NCI-H2227 treated with DMSO at 0.1 percent for 48 hours (cell line): Measurements from ENCODE around the gene CDC42BPA.
"Not testable (repeated sequence)": the region's sequence is repeated elsewhere in the genome, so short reads cannot be mapped to it uniquely, and the experiment has no call there.

Experiments
- DNase-seq: peaks from one replicate; lab custom pipeline; 2025; lab: John Stamatoyannopoulos, UW

Gene CDC42BPA

DNA sequence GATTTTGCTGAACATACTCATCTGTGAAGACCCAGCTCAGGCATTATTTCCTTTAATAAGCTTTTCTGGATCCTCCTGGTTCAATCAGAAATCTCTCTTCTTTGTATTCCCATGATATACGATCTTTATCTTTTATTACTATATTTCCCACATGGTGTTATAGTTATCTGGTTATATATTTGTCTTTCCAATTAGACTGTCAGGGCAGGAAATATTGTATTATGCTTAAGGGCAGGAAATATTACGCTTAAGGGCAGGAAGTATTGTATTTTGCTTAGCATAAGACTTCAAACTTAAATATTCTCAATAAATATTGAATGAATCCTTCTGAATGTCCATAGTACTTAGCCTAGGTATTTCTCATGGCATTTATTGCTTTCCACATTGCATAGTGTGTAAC lies 256.0 kb downstream of the CDC42BPA start:
- DNase-seq = no peak

DNA sequence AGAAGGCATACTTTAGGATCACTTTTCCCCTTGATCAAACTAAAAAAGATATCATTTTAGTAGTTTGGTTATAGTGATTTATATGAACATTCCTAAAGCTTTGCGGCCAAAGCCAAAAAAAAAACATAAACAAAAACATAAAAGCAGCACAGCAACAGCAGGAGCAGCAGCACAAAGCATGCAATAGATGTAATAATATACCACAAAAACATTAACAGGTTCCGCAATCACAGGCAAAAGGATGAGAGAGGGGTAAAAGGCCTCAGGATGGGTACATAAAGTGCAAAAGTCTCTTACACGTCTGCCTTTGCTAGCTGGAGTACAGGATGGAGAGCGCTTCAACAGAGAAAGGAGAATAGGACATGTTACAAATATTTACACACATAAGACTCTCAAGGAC lies 259.2 kb downstream of the CDC42BPA start:
- DNase-seq = no peak

DNA sequence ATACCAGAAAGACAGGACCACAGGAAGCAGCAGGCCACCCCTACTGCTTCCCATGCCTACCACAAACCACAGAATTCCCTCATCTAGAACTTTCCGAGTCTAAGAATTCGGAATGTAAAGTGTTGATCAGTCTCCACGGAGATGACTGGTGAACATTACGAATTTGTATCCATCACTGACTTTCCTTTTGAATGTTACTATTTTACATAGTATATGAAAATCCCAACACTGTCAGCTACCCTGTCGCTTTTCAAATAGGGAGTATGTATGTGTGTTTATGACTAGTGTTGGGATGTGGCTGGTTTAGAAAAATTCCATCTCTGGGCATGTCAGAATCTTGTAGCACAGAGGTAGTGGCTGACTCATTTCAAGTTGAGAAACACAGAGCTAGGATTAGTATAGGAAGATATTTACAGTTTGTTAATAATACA lies 260.0 kb downstream of the CDC42BPA start:
- no peak for DNase-seq

DNA sequence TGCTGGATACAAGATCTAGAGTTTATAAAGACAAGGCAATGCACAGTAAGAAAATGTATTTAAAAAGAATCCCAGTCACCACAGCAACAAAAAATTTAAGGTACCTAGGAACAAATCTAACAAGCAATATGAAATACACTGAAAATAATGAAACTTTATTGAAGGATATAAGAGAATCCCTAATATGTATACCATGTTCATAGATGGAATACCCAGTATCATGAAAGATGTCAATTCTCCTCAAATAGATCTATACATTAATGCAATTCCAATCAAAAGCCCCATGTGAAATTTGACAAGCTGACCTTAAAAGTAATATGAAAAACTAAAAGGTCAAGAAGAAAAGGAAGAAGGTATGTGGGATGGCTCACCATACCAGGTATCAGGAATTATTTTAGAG lies 269.0 kb downstream of the CDC42BPA start:
- DNase-seq = no peak

DNA sequence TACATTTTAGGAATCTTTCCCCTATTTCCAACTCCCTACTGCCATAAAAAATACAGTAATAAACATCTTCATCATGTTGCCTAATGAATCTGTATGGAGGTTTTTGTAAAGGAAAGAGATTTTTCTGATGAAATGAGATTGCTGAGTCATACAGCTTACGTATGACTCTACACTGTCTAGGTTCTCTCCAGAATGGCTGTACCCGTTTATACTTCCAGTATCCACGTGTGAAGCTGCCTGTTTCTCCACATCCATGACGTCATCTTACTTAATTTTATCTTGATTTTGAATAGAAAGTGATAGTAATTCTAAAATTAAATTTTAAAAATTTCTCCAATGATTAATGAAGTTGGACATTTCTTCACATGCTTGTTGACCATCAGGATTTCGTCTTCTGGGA lies 274.5 kb downstream of the CDC42BPA start:
- no peak for DNase-seq

DNA sequence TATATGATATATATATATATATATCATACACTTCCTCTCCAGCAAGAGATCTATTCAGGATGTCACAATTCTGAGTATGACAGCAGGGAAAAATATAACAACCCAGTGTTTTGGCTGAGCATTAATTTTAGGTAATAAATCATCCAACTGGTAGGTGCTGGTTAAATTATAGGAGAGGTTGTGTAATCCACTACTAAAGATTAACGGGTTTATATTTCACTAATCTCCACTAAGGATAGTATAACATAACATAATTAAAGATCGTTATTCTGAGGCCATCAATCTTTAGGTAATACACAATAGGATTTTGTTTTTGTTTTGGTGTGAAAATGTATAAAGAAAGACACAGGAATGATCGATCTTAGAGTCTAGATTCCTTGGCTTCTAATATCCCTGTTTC lies 276.0 kb downstream of the CDC42BPA start:
- DNase-seq = no peak

DNA sequence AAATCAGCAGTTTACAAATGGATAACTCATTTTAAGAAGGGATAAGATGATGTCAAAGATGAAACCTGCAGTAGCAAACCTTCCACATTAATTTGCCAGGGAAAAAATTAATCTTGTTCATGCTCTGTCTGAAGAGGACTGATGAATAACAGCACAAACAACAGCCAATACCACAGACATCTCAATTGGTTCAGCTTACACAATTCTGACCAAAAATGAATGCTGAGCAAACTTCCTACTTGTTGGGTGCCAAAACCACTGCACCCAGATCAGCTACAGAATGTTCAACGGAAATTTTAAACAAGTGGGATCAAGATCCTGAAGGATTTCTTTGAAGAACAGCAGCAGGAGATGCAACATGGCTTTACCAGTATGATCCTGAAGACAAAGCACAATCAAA lies 279.9 kb downstream of the CDC42BPA start:
- DNase-seq = no peak

DNA sequence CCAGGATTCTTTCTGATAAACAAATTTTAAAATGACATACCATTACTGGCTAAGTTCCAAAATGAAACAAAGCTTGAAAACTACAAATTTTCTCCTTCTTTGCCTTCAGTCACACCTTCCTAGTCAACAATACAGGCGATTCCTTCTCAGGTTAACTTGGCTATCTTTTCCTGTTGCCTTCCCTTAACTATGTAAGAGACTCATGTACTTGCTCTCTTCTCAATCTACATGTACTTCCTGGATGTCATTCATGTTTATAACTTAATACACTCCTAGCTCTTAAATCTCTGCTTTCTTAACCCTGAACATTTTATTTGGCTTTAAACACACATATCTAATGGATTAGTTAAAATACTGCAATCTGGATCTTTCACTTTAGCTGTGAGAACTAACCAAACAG lies 281.2 kb downstream of the CDC42BPA start:
- no peak for DNase-seq

DNA sequence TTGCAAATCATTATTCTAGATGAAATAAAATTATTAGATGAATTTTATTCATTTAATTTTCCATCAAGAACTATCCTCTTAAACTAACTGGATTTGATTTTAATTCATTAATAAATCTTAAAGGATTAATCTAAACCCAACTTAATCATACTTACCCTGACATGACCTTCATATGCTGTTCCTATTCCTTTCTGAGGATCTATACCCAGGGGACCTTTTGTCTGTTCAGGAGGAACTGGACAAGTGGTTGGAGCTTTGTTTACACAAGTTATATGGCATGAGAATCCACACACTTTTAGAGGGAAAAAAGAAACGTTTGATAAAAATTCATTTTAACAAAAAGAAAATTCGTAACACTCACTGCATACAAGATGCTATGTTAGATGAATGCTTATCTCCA lies 283.0 kb downstream of the CDC42BPA start:
- no peak for DNase-seq

DNA sequence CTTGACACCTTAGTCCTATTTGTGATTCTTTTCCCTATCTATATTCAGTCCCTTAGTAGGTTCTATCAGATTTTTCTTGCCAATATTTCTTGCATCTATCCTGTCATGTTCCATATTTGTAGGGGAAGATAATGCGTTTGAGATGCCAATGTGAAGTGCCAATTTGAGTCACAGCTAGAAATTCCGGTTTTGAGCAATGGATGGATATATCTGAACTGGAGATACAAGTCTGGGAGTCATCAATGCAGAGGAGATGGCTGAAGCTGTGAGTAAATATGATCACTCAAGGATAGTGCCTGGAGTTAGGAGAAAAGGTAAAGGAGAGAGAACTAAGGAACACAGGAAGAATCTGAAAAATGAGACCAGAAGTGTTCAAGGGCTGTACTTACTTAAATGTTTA lies 284.4 kb downstream of the CDC42BPA start:
- no peak for DNase-seq

DNA sequence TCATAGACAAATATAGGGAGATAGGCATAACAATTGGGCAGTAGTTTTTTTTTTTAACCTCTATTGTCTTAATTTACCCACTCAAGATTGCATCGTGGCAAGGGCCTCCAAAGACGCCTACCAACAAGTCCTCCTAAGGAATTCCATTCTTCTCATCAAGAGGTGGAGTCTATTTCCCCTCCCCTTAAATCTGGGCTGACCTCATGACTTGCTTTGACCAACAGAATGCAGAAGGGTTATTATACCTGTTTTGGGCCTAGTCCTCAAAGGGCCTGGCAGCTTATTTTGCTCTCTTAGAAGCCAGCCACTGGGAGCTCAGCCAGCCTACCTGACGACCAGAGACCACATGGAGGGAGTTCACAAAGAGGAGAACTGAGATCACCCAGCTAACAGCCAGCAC lies 285.9 kb downstream of the CDC42BPA start:
- no peak for DNase-seq

DNA sequence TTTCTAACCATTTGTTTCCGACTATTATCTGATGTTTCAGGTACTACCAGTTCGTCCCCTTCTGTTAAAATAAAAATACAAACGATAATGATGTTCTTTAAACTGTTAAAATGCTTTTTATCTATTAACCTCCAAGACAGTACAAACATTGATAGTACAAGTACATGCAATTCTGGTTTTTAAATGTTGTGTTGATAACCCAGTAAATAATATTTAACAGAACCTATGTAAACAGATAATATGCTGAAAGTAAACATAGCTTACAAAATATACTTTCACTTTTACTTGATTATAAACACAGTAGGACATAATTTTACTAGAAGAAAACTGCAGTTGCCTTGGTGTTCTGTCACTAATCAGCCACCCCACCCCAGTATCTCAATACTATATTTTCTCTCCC lies 301.3 kb downstream of the CDC42BPA start:
- no peak for DNase-seq

DNA sequence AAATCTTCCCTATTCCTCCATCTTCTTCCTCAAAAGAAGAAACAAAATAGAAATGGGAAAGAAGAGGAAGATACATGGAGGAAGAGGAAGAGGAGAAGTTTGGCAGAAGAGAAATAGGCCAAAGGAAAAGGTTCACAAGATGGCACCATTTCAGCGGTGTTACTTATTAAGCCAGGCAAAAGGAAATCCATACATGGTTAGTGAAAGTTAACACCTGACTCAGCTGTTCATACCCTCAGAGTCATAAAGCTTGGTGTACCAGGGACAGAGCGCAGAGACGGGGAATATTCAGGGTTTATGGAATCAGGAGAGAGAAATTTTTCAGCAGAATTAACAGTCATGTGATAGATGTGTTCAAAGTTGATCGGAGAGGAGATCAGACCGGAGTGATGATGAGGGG lies 307.6 kb downstream of the CDC42BPA start:
- DNase-seq = no peak

DNA sequence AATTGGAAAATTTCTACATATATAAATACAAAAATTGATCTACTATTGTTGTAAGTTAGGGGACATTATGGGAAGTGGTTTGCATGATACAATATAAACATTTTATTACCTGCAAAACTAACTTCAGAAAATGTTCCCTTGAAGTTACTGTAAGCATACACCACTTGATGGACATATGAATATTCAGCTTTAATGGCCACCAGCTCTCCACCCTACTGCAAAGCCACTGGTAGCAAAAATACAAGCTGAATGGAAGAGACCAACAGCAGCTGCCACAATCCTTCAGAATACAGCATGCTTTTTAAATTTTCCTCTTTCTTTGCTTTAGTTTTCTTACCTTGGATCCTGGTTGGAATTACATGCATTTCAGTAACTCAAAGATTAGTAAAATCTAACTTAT lies 308.4 kb downstream of the CDC42BPA start:
- DNase-seq = no peak

DNA sequence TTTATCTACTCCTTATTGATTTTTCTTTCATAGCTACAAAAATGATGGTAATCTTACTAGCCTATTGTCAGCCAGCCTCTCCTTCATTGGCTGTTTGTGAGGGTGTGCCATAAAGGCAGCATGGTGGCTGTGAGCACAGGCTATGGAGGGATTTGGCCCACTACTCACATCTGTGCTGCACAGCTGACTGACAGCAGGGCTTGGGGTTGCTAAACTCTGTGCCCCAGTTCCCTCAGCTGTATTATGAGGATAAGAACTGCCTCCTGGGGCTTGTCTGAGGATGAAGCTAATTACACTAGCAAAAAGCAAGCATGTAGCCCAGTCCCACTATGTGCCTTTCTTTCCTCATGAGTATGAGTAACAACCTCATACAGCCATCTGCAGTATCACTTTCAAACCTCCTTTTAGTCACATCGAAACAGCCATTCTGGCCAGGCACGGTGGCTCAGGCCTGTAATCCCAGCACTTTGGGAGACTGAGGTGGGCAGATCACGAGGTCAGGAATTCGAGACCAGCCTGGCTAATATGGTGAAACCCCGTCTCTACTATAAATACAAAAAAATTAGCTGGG lies 312.0 kb downstream of the CDC42BPA start:
- no peak for DNase-seq

DNA sequence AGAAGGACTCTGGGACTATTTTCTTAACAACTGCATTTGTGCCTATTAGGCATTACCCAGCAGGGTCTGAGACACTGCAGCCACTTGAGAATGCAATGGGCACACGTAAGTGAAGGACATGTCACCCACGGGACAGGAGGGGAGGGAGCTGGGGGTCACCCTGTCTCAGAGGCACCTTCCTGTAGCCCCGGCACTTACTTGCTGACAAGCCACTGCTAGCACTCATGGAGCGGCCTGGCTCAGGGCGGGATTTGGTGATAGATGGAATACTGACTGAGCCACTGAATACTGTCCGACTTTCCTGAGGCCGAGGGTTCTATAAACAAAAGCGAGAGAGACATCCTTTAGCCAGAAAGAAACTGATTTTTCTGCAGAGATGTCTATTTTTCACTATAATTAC lies 313.5 kb downstream of the CDC42BPA start:
- DNase-seq = no peak

DNA sequence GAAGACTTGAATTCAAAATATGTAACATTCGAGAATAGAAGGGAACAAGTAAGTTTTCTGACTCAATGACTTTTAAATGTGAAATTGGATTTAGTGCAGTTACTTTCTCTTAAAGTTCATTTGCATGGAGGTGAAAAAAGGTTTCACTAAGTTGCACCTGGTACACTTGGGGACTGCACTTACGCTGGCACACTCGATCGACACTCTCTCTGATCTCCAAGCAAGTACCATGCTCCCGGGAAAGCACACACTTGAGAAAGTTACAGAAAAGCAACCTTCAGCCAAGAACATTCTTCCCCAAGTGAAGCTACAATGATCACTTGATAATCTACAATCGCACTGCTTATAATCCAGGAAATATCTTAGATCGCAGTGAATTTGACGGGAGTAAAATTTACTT lies 315.1 kb downstream of the CDC42BPA start:
- DNase-seq = no peak

DNA sequence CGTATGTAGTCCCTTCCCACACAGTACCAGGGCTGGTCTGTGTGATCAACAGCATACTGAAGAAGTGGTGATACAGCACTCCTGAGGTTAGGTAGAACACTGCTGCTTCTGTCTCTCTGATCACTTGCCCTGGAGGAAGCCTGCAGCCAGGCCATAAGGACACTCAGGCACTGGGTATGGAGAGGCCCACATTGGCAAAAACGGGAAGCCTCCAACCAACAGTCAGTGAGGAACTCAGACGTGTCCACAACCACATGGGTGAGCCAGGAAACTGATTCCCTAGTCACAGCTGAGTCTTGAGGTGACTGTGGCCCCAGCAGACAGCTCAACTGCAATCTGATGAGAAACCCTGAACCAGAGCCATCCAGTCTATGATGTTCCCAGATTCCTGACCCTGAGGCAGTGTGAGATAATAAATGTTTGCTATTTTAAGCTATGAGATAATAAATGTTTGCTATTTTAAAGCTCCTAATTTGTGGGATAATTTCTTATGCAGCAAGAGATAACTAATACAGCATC lies 315.7 kb downstream of the CDC42BPA start:
- no peak for DNase-seq

DNA sequence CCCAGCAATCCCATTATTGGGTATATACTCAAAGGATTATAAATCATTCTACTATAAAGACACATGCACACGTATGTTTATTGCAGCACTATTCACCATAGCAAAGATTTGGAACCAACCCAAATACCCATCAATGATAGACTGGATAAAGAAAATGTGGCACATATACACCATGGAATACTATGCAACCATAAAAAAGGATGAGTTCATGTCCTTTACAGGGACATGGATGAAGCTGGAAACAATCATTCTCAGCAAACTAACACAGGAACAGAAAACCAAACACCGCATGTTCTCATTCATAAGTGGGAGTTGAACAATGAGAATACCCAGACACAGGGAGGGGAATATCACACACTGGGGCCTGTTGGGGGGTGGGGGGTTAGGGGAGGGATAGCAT lies 318.7 kb downstream of the CDC42BPA start:
- DNase-seq = not testable (repeated sequence)

DNA sequence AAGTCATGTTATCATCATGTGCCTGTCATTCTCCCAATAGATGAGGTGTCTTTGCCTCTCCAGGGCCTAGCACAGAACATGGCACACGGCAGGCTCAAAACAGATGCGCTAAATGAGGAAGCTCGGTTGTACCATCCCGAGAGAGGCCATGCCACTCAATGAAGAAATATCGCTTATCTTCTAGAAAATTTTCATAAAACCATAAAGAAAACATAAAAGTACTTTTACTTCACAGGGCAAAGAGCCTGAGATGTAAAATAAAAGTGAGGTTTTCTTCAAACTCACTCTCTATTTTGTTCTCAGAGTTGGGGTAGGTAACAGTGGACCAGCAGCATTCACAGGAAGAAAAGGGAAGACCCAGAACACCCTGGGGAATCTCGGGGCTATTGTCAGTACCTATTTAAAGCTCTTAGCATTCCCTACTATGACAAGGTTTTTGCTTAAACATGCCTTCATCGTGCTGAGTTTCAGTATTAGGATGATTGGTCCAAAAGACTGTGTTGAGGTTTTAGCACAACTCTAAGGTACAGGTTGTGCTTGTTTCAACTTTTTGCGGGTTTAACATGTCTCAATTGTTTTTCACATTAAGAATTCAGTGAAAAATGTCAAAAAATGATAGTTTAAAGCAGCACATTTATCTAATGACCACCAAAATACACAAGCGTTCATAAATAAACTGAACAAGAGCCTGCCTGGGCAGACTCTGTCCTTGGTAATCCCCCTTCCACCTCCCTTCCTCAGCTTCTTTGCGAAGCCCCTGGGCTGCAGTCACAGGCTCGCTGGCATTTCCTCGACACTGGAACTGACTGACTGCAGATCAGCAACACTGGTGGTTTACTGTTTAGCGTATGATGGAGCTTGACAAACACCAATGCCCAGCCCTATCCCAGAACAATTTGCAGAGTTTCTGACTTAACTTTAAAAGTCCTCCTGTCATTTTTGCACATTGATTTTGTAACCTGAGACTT lies 322.6 kb downstream of the CDC42BPA start:
- DNase-seq = no peak

DNA sequence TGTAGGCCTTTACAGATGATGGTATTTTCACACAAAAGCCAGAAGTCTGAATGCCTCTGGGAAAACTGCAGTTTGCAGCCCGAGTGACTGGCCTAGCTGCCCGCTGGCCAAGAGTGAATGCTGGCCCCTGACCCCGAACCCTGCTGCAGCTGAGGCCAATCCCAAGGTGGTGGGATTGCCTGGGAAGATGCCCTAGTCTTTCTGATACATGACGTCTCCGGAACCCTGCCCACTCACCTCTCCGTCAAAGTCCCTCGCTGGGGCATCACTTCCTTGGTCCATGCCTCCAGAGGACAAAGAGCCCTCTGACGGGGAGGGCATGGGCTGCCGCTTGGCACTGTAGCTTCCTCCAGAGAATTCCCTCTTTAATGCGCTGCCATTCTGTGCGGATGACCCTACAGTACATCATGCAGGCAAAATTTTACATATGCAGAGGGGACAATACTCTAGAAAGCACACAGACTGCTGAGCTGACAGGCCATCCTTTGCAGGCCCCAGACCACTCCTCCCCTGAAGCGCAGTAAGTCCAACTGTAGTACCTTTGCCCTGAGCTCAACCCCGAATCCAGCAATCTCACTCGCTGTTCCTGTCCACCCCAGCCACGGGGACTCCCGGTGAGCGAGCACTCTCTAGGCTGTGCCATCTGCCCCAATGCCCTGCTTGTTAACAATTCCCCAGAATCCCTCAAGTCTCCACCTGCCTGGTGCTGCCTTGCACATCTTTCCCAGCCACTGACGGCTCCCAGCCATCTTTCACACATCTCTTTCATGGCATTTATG lies 323.5 kb downstream of the CDC42BPA start:
- DNase-seq = no peak

DNA sequence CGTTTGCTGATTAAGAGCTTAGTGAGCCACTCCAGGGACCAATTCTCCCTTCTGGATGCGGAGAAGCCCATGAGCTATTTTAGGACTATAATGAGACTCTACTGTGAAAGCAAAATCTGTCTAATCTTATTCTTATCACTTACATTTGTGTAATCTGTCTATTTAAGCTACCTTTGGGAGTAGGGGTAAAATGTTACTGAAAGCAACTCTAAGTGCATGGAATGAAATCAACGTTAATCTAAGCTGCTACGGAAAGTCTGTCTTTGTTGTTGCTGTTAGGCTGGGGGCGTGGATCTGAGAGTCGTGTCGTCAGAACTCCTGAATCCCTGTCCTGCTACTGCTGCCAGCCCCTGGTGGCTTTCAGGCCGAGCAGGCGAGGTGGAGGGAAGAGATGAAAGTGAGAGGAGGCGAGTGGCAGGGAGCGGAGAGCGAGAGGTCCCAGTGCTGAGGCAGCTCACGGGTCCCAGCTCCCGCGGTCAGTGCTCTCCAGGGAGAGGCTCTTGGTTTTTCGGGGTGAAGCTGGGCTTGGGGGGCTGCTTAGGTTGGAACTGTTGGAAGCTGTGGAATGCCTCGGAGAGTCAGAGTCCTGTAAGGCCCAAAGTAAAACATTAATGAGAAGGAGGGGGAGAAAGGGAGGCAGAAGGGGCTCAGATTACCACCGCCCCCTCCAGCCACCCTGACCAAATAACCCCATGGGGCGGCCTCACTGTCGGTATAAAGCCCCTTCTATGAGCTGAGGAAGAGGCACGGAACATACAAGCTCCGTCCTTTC lies 324.3 kb downstream of the CDC42BPA start:
- DNase-seq = no peak
